PC-9 (cell line): ENCODE measurements around the gene SUZ12. TPM values are rescaled to one million over a fixed set of nuclear protein-coding genes. Genes with fewer than 3 reads are reported as not detected.
A peak's percentile ranks its signal among the peaks of the same experiment; 100 is the strongest.

ENCODE experiments used
- BruUV-seq: library from RNA; stranded (reverse); fragments of 400-500 nt; replicated peaks from 2 replicates; lab custom pipeline; 2021; lab: Mats Ljungman, UMichigan
- CTCF ChIA-PET: fragments of 300-600 bp; sonication (Branson Sonifier 250); formaldehyde crosslinking; loops from one replicate; lab custom pipeline; 2022; ENCODE audit warnings: antibody characterized with exemption; lab: Charles Lee
- POLR2A ChIA-PET: fragments of 300-600 bp; sonication (Branson Sonifier 250); formaldehyde crosslinking; loops from one replicate; lab custom pipeline; 2022; ENCODE audit warnings: antibody characterized with exemption; ENCODE audit not compliant: unreplicated experiment; lab: Charles Lee
- DNase-seq, 2 experiments: peaks; one replicate each; pipeline versions ENCODE4 v3.0.0 to v3.0.0-alpha.2; 2015 to 2022; ENCODE audit warnings: mixed read lengths in 1 of 2
- H2AFZ ChIP-seq: fragments of 200-600 bp; sonication (generic); 2 replicates; pipeline ENCODE4 v1.8.1; 2017; ENCODE audit warnings: antibody characterized with exemption
- H3F3A ChIP-seq: fragments of 200-600 bp; sonication (generic); 2 replicates; pipeline ENCODE4 v1.8.1; 2017; ENCODE audit warnings: antibody characterized with exemption, mild to moderate bottlenecking, low read depth; ENCODE audit not compliant: insufficient read depth
- H3K27ac ChIP-seq: fragments of 200-600 bp; sonication (generic); 2 replicates; pipeline ENCODE4 v1.6.1; 2016; ENCODE audit warnings: mixed run types
- H3K27me3 ChIP-seq: fragments of 200-600 bp; sonication (generic); 2 replicates; pipeline ENCODE4 v1.6.1; 2016; ENCODE audit warnings: low read depth, mixed run types; ENCODE audit not compliant: insufficient read depth
- H3K36me3 ChIP-seq: fragments of 200-600 bp; sonication (generic); 2 replicates; pipeline ENCODE4 v1.6.1; 2016; ENCODE audit warnings: low read depth, mixed run types
- H3K4me1 ChIP-seq: fragments of 200-600 bp; sonication (generic); replicated peaks from 2 replicates; pipeline ENCODE4 v1.6.1; 2016; ENCODE audit warnings: mixed run types; ENCODE audit not compliant: insufficient read depth
- H3K4me2 ChIP-seq: fragments of 200-600 bp; sonication (generic); 2 replicates; pipeline ENCODE4 v1.6.1; 2017; ENCODE audit warnings: mixed run types
- H3K4me3 ChIP-seq: fragments of 200-600 bp; sonication (generic); 2 replicates; pipeline ENCODE4 v1.6.1; 2016; ENCODE audit warnings: mixed run types
- H3K79me2 ChIP-seq: fragments of 200-600 bp; sonication (generic); 2 replicates; pipeline ENCODE4 v1.6.1; 2017; ENCODE audit warnings: low read depth, mixed run types
- H3K9me2 ChIP-seq: fragments of 200-600 bp; sonication (generic); 2 replicates; pipeline ENCODE4 v1.8.1; 2017; ENCODE audit warnings: mild to moderate bottlenecking; ENCODE audit not compliant: insufficient read depth
- H3K9me3 ChIP-seq: fragments of 200-600 bp; sonication (generic); 2 replicates; pipeline ENCODE4 v1.8.1; 2016; ENCODE audit warnings: low read depth; ENCODE audit not compliant: insufficient read depth
- H4K20me1 ChIP-seq: fragments of 200-600 bp; sonication (generic); 2 replicates; pipeline ENCODE4 v1.8.1; 2017; ENCODE audit not compliant: insufficient read depth
- CTCF ChIP-seq: fragments of 200-600 bp; sonication (generic); conservative IDR thresholded peaks from 2 replicates; pipeline ENCODE4 v1.6.1; 2017; ENCODE audit warnings: mixed run types, antibody characterized with exemption, mild to moderate bottlenecking, moderate library complexity
- EZH2 ChIP-seq: fragments of 200-600 bp; sonication (generic); IDR thresholded peaks from 2 replicates; pipeline ENCODE4 v1.8.0; 2017; ENCODE audit warnings: antibody characterized with exemption, low read depth
- intact Hi-C: fragments of 100-400 bp; cut with micrococcal nuclease; formaldehyde crosslinking; loops from one replicate; pipeline ENCODE4 v1.10.0; 2022; ENCODE audit not compliant: unreplicated experiment
- total RNA-seq: library from RNA; stranded (reverse); gene quantifications from 2 replicates; pipeline ENCODE4 v1.2.3, GENCODE V29; 2021

SUZ12 gene
- total RNA-seq, 1 experiment from 2014 or later, result 27.0 TPM

GRCh38 chr17:31902693-31903092 is 34.1 kb upstream of the SUZ12 start:
- ChIA-PET CTCF (interaction anchor here (2.4 kb wide), 1 partner anchor 10 kb away, joined by 7 read pairs; no protein-coding TSS in a partner anchor), POLR2A (no interaction called here)
- Histone ChIP-seq H3K27ac (no peak overlapping the region), H3K79me2 (peaks cover 28% of the 10 kb centered on the region), H3K27me3 (no peaks in the 10 kb centered on the region), H3K9me2 (no peaks in the 10 kb centered on the region), H2AFZ (peak overlapping the region; percentile 68), H3K4me1 (peaks cover 8% of the 10 kb centered on the region; the same call in 1 of the 2 replicates), H4K20me1 (no peaks in the 10 kb centered on the region), H3K9me3 (no peaks in the 10 kb centered on the region), H3K36me3 (0 out of 2 replicates have a peak, but pooled peaks cover 10% of the 10 kb centered on the region), H3K4me3 (no peak overlapping the region), H3F3A (peaks cover 8% of the 10 kb centered on the region; the same call in 1 of the 2 replicates), H3K4me2 (no peak overlapping the region)
- no peak for DNase-seq
- intact Hi-C loops, result no loop called here
- no TSS peak for BruUV-seq
- TF ChIP-seq EZH2, result no peak
- no peak for TF ChIP-seq CTCF

- Histone ChIP-seq H3K79me2 (peaks cover 25% of the 10 kb centered on the region), H3K36me3 (0 out of 2 replicates have a peak, but pooled peaks cover 10% of the 10 kb centered on the region), H3K27me3 (no peaks in the 10 kb centered on the region), H4K20me1 (no peaks in the 10 kb centered on the region), H3K4me1 (peaks cover 8% of the 10 kb centered on the region; the same call in 1 of the 2 replicates), H3K9me3 (no peaks in the 10 kb centered on the region), H3K9me2 (no peaks in the 10 kb centered on the region), H3K4me2 (no peak overlapping the region), H3K27ac (no peak overlapping the region), H3K4me3 (no peak overlapping the region), H2AFZ (no peak overlapping the region), H3F3A (peaks cover 3% of the 10 kb centered on the region; the same call in 1 of the 2 replicates)
- ChIA-PET POLR2A (no interaction called here), CTCF (no interaction called here)
- no peak for DNase-seq
- no TSS peak for BruUV-seq
- intact Hi-C loops, result no loop called here
- TF ChIP-seq CTCF, result no peak
- no peak for TF ChIP-seq EZH2
Observed at GRCh38 chr17:31903401-31903800, 33.4 kb upstream of the SUZ12 start.

GRCh38 chr17:31907342-31907962 is 29.4 kb upstream of the SUZ12 start:
- Histone ChIP-seq H3K4me3 (no peak overlapping the region), H3K27ac (no peak overlapping the region), H4K20me1 (no peaks in the 10 kb centered on the region), H3F3A (no peaks in the 10 kb centered on the region), H3K36me3 (no peaks in the 10 kb centered on the region), H3K9me3 (no peaks in the 10 kb centered on the region), H3K79me2 (no peaks in the 10 kb centered on the region), H3K4me1 (no peaks in the 10 kb centered on the region; the same call in 1 of the 2 replicates), H3K27me3 (no peaks in the 10 kb centered on the region), H3K4me2 (no peak overlapping the region), H2AFZ (no peak overlapping the region), H3K9me2 (no peaks in the 10 kb centered on the region)
- intact Hi-C loops, result no loop called here
- TF ChIP-seq EZH2, result no peak
- TF ChIP-seq CTCF, result no peak
- POLR2A ChIA-PET, result no interaction called here
- DNase-seq, result no peak
- CTCF ChIA-PET, result no interaction called here
- BruUV-seq, result no TSS peak
